ENCODE results near the gene SIRT7.

SIRT7 gene

DNA sequence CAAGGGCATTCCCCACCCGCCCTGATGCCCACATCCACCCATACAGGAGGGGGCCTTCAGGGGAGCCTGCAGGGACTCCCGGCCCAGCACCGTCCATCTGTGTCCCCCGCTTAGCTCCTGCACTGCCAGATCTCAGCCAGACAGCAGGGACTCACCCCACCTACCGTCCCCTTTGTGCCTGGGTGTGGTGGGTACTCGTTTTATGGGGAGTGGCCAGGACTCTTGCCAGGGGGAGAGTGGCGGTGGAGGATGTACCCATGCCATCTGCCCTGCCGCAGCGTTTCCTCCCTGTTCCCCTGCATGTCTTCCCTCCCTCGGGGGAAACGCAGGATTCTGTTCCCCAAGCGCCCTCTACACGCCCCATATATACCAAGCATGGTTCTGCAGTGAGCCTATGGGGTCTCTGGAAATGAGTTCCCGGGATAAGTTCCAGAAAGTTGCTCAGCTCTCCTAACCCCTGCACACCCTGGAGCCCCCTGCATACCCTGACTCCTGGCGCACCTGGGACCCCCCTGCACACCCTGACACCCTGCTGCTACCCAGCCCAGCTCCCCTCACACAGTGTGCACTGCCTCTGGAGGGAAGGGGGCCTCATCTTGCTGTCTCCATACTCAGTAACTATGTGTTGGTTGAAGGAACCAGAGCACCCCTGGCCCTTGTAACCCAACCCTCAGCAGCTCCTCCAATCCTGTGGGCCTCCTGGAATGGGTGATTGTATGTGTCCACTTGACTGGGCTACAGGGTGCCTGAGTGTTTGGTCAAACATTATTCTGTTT lies 13.8 kb upstream of the SIRT7 start:
- DNase-seq: no peak

DNA sequence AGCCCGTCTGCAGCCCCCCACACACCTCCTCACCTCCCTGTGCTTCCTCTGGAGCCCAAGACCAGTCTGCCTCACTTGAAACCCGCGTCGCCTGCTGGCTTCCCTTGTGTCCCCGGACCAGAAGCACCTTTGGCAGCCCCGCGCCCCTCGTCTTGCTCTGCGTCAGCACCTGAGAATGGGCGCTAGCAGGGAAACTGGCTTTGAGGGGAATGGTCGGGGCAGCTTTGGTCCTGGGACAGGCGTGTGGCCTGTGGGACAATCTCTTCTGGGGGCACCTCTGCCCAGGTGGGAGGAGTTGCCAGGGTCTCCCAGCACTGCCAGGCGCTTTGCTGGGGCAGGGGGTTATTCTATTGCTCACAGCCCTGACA lies 13.2 kb upstream of the SIRT7 start:
- DNase-seq: no peak

DNA sequence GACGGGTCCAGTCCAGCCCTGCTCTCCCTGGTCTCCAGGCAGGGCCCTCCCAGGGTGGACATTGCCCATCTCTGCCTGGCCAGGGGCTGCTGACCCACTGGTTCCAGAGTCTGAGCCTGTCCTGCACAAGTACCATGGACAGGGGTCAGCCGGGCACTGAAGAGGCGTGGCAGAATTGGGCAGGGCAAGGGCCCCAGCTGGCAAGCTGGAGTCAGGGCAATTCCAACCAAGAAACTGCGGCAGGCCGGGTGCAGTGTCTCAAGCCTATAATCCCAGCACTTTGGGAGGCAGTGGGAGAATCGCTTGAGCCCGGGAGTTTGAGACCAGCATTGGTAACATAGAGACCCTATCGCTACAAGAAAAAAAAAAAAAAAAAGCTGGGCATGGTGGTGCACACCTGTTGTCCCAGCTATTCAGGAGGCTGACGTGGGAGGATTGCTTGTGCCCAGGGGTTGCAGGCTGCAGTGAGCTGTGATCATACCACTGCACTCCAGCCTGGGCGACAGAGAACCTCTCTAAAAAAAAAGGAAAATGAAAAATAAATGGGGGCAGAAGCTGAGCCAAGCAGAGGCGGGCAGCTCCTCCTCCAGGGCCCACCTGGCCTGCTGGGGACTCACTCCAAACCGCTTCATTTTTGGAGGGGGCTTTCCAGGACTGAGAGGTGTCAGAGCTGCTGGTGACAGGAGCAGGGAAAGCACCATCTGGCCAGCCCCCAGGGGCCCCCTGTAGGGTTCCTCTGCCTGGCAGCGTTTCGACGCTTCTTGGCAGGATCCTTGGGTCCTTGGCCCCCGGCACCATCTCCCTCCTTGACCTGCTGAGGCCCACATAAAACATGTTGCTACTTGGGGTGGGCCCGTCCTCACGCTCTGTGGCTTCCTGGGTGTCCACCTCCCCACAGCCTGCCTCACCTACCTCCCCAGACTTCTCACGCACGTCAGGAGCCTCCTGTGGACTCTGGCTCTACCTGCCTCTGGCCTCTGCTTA lies 12.5 kb upstream of the SIRT7 start:
- DNase-seq: no peak

DNA sequence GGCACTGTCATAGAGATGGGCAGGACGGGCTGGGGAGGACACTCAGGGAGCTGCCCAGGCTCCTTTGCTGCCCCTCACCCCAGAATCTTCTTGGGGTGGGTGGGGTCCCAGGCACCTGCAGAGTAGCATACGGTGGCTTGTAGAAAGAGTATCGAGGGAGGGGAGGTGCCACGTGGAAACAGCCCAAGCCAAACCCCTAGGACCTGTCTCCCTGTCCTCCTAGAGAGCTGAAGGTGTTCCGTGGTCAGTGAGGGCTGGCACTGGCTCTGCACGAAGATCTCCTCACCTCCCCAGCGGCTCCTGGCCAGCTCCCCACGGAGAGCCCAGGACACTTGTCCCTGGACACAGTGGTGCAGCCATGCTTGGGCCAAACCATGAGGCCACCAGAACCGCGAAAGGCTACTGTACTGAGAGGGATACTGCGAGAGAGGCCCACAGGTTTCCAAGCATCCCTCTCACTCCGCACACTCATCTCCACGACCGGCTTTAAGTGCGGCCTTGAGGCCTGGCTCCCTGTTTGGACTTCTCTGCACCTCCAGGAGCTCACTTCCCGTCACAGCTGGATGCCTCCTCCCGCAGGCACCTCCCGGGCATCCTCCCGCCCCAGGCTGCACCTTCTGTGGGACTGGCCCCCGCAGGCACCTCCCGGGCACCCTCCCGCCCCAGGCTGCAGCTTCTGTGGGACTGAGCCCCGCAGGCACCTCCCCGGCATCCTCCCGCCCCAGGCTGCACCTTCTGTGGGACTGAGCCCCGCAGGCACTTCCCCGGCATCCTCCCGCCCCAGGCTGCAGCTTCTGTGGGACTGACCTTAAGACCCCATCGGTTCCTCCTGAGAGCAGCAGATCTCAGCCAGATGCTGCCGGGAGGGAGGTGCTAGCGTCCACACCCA lies 11.5 kb upstream of the SIRT7 start:
- DNase-seq: no peak

DNA sequence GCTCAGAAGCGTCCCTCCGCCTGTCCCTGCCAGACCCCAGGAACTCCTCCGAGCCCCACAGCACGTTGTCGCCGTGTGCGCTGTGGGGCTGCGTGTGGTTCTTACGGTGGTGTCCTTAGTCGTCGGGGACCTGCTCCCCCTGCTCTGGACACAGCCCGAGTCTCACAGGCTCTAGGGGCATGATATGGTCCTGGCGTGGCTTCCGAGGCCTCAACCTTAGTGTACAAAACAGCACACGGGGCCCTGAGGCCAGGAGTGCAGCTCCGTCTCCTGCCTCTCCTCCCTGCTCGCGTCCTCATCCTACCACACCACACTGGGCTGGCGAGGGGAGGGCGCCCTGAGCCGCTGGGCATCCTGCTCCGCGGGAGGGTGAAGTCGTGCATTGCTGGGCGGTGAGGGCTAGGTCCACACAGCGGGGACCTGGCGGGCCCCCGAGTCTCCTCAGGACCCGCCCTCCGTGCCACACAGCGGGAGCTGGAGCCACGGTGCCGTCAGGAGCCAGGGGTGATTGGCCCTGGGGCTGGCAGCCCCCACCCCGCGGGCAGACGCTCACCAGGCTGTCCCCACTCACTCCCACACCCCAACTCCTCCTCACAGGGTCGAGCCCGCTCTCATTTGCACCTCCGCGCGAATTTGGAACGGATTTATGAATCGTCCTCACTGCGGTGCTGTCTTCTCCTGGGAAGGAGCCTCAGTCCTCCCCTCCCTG lies 10.7 kb upstream of the SIRT7 start:
- DNase-seq: peak; percentile 33

DNA sequence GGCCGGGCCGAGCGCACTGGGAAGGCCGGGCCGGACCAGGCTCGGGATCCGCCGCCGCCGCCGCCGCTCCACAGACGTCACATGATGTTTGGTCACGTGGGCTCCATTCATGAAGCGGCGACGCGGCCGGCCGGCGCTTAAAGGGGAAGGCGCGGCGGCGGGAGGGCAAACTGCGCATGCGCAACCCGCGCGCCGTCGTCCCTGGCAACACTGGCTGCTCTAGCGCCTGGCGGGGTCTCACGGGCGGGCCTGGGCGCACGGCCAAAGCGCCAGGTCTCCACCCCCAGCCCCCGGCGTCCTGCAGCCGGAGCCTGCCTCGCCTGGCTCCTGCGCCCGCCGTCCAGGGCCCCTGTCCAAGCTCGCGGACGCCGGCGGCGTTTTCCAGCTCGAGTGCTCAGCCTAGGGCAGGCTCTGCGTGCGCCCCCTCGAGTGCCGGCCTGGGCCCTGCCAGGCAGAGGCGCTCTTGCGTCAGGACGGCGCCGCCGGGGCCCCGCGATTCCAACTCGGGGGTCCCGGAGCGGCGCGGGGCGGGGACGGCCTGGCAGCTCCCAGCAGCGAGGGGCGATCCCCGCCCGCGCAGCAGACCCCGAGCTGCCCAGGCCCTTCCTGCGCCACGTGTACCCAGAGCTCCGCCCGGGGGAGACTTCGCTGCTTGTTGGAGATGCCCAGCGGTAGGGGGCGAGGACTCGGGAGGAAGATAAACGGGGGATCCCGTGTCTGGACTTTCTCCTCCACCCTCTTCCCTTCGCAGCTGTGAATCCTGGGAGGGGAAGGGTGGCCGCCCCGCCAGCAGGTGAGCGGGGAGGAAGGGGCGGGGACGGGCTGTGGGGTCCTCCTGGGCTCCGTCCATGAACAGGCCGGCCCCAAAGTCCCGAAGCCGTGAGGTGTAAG lies 9.9 kb upstream of the SIRT7 start, which contains the start of gene MAFG:
Gene MAFG (minus strand): TSS at position 83 of the 891 bp plus-strand sequence. CDS start 4,550 bp downstream, outside the sequence.
- DNase-seq: peak; percentile 96

DNA sequence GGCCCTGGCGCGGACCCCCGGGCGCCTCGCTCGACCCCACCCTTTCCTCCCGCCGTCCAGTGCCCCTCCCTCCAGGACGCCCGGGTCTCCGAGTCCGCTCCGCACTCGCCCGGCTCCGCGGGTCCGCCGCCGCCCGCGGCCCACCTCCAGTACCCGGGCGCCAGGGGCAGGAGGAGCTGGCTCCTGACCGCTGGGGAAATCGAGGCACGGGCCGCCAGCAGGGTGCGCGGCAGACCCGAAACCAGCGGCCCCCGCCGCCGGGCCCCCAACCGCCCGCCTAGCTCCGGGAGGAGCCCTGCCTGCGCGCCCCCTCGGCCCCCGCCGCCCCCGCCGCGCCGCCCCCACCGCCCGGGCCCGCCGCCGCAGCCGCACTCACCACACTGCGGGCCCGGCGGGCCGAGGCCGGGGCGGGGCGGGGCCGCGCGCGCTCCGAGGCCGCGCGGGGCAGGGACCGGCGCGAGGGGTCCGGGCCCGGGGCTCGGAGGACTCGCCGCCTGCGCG lies 9.2 kb upstream of the SIRT7 start:
- DNase-seq: no peak

DNA sequence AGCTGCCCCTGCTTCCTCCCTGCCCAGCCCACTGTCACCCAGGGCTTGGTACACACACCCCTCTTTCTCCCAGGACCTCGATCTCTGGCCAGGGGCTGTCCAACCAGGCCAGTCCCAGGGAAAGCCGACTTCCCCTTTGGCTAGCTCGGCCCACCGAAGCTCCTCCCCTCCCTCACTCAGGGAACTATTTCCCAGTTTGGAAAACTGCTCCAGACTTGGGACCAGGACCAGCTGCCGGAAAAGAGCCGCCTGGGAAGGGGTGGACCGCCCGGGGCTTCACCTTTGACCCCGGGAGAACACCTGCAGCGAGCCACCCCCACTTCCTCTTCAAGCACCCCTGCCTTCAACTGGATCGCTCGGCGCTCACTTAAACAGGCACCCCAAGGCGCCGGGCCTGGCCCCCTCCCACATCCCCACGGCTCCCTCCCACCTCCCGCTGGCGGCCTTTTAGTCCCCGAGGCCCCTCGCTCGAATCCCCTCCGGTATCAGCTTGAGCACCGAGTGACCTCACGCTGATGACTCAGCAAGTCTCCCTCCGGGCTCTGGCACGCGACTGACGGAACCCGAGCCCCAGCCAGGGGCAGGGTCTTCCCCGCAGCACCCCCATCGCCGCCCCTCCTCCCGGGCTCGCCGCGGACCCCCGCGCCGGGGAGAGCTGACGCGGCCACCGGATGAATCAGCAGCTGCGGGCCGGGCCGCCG lies 8.6 kb upstream of the SIRT7 start:
- DNase-seq: peak; percentile 82

DNA sequence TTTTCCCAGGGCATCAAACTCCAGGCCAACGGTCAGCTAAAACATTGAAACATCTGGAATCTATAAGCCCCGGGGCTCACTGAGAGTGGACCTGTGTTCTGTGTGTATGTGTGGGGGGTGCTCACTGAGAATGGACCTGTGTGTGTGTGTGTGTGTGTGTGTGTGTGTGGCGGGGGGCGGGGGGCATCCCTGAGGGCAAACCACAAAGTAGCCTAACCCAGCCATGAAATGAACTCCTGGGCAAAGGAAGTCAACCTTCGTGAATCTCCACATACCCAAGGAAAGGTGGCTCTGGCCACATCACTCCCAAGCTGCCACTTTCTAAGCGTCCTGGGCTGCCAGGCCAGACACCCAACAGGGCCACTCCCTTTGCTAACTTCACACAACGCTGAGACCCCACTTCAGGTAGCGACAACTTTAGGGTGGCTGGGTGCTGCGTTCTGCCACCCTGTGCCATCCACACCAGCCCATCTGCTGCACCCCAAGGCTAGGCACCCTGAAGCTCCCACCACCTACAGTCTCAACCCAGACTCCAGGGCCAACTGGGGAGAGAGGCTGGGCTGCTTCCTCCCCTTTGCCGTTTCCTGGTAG lies 8.0 kb upstream of the SIRT7 start:
- DNase-seq: no peak

DNA sequence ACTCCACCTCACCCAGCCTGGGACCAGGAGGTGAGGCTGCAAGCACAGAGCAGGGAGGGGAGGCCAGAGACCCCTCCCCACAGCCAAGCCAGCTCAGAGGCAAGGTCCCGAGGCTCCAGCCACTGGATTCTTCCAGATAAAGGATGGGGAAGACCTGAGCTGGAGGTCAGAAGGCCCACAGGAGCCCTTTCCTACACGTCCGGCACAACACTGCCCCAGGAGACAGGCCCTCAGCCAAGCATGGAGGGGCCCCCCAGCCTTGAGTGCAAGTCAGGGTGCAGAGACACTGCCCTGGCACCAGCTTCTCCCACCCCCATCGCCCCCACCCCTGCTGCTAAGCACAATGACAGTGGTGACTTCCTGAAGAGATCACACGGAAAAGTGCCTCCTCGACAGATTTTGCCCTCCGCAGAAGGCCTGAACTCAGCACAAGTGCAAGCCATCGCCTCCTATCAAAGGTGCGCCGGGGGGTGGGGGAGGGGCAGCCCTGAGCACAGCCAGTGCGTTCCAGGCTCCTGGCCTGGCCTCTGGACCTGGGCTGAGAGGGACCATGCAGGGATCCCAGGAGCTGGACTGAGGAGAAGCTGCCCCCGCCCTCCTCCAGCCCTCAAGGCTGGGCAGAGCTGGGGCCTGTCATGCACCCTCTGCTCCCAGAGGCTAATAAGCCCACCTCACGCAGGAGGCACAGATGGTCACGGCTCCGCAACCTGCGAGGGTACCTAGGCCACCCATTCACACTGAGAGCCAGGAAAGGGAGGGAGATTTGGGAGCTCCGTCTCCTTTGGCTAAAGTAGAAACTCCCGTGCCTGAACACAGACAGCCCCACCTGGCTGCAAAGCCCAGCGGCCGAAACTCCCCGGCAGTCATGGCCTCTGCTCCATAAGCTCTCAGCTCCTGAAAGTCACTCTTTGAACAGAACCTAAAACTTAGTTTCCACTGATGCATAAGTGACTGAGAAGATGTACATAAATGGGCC lies 6.9 kb upstream of the SIRT7 start:
- no peak for DNase-seq

DNA sequence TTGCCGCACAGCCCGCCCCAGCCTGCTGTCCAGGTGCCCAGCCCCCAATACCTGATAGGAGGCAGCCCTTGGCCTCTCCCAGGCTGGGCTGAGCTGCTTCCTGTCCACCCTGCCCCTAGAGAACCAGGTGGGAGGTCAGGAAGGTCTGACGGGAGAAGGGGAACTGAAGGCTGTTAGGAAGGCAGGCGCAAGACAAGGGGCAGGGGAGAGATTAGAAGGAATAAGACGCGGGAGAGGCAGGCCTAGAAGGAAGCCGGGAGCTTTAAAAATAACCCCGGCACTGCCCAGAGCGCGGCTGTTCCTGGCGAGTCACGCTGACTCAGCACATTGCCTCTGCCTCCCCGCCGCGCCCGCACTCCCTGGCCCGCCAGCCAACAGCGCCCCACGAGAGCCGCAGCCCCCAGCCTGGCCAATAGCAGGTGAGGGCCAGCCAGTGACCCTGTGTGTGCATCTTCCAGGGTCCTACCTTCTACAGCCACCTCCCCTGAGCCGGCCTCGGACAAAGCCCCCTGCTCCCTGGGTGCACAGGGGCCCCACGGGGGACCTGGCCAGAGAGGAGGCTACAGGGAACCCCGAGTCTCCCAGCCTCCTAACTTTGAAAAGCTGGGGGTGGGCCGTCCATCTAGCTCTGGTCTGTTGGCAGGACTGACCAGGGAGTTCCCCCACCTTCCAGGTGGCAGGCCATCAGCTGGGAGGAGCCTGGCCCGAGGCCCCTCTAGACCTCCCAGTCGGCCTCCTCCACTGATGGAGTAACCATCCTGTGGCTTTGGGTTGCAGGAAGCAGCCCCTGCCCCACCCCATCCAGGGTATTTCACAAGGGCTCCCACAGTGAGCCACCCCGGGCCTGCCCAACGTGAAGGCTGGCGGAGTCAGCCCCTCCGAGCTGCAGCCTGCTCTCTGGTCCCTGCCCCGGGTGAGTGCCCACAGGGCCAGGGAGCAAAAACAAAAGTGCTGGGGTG lies 5.6 kb upstream of the SIRT7 start:
- peak; percentile 80 for DNase-seq

DNA sequence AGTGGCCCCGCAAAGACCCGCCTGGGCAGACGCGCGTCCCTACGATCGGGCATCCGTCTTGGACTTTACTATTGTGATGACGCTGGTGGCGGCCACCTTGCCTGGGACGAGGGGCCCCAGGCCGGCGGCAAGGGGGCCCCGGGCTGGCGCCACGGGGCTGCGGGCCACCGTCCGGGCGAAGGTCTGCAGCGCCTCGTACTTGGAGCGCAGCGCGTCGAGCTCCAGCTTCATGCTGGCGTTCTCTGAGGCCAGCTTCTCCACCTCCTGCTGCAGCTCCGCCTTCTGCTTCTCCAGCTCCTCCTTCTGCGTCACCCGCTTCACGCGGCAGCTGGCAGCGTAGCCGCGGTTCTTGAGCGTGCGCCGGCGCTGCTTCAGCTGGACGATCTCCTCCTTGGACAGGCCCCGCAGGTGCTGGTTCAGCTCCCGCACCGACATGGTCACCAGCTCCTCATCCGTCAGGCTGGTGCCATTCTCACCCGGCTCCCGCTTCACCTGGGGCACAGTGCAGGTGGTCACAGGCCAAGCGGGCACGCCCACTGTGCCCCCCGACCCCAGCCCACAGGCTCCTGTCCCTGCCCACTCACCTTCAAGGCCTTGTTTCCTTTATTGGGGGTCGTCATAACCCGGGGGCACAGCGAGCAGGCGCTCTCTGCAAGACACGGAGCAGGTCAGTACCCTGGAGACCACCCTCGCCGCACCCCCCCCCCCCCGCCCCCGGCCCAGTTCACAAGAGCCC lies 4.8 kb upstream of the SIRT7 start:
- DNase-seq: no peak

DNA sequence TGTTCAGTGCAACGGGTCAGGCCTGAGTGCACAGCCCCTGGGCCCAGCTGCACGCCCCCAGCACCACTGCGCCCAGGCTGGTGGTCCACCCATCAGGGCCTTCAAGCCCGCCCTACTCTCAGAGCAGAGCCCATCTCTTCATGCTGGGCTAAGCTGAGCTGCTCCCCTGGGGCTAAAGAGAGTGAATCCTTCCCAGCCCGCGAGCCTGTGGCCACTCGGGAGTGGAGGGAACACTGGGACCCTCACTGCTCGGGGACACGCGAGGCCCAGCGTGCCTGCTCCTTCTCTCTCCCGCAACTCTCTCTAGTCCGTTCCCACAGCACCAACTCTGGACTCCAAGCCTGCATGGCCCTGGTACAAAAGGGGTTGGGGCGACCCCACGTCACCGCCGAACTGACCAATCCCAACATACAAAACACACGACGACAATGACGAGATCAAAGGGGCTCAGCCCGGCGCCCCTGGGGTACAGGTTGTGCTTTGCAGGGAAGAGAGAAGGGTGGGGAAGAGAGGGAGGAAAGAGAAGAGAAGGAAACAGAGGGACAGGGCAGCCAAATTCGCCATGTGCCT lies 4.1 kb upstream of the SIRT7 start:
- no peak for DNase-seq

DNA sequence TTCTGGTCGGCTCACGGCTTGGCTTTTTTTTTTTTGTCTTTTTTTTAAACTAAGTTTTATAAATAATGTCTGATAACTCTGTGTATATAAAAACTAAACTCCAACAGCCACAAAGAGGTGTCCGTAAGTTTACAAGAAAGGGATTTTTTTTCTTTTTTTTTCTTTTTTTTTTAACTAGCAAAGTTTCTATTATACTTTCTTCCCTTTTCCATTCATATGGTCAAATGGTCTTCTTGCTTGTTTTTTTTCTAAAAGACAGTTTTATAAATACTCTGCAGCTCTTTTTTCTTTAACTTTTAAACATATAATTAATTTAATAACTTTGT lies 3.5 kb upstream of the SIRT7 start:
- DNase-seq: no peak

DNA sequence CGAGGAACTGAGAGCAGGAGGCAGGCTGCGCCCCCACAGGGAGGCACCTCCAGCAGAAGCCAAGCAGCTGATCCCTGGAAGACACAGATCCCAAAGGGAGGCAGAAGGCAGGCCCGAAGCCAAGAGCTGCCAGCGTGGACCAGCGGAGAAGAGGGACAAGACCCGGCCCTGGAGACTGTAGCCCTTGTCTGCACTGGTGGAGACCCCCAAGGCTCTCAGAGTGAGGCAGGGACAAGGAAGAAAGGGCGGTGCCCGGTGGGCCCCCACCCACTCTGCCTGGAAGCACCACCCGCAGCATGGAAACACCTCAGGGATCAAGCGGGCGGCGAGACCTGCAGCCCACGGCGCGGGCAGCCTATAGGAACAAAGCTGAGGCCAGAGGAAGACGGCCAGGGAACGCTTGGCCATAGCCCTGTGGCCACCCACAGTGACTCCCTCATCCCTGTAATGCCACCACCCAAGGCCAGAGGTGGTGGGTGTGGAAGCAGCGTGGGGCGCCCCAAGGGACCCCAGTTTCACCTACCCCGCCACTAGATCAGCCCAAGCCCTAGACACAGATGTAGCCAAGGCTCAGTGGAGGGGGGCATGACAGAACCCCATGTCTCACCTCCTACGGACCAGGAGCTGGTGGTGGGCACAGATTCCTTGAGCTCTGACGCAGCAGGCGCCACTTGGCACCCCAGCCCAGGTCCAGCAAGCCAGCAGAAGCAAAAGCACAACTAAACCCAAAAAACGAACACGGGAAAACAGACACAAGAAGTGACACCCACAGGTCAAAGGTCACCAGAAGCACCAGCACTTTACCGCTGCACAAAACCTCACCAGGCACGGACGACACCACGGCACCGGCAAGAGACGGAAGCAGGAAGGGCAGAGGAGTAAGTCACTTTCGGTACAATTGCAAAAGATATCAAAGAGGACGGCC lies 2.9 kb upstream of the SIRT7 start:
- DNase-seq: no peak
